ENCODE results near the gene YEATS2. TPM values are rescaled to one million over a fixed set of nuclear protein-coding genes. Genes with fewer than 3 reads are reported as not detected.

Gene YEATS2
- total RNA-seq, 1 experiment from 2014 or later: 31.0 TPM

DNA sequence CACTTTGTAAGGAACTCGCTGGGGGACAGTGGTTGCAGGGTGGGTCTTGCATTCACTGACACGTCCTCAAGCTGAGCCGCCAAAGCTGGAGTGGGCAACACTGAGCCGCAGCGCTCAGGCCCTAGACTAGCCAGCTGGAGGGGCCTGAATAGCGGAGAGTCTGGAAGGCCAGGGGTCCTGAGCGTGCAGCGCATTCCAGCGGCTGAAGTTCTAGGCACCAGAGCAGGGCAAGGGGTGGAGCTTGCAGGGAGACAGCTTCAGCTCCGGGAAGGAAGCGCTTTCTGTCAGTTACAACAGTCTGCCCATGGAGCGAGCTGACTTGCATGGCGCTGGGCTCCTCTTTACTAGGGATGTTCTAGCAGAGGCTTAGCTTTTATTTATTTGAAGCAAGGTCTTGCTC, 125.0 kb downstream of the YEATS2 start:
- no peak overlapping the region for H2AFZ ChIP-seq (ENCODE audit: low read length)
- DNase-seq (no peak), ATAC-seq (no peak)
- no peak overlapping the region for H3K4me3 ChIP-seq (ENCODE audit: low read length)
- TF ChIP-seq CTCF (conservative IDR thresholded peaks at IDR 0.05; ENCODE audit: low read depth, low read length) (no peak), EZH2phosphoT487 (IDR thresholded peaks at IDR 0.05; ENCODE audit: borderline replicate concordance, low read length) (no peak), EZH2 (IDR thresholded peaks at IDR 0.05; ENCODE audit: low read length, unreplicated experiment) (no peak)
- CTCF ChIA-PET: no interaction called here
- H3K27me3 ChIP-seq (ENCODE audit: low read length): no peaks in the 10 kb centered on the region
- H3K4me1 ChIP-seq (ENCODE audit: insufficient read depth, low read length): peaks cover 8% of the 10 kb centered on the region
- H4K20me1 ChIP-seq (ENCODE audit: low read length): no peaks in the 10 kb centered on the region
- no peaks in the 10 kb centered on the region for H3K9me3 ChIP-seq (ENCODE audit: low read length)
- no peak overlapping the region for H3K4me2 ChIP-seq (ENCODE audit: low read length)
- H3K79me2 ChIP-seq (ENCODE audit: low read length): no peaks in the 10 kb centered on the region
- intact Hi-C loops (cut with micrococcal nuclease): no loop called here
- no peaks in the 10 kb centered on the region for H3K36me3 ChIP-seq (ENCODE audit: low read depth, low read length)
- no peaks in the 10 kb centered on the region for H3K9me2 ChIP-seq (replicated peaks; ENCODE audit: low read length)
- no TSS peak for BruUV-seq (replicated peaks)
- POLR2A ChIA-PET (ENCODE audit: unreplicated experiment): no interaction called here
- peaks cover 6% of the 10 kb centered on the region for H3F3A ChIP-seq (ENCODE audit: low read length, unreplicated experiment)
- no peak overlapping the region for H3K9ac ChIP-seq (ENCODE audit: low read length)
- no peak overlapping the region for H3K27ac ChIP-seq (ENCODE audit: low read length)

DNA sequence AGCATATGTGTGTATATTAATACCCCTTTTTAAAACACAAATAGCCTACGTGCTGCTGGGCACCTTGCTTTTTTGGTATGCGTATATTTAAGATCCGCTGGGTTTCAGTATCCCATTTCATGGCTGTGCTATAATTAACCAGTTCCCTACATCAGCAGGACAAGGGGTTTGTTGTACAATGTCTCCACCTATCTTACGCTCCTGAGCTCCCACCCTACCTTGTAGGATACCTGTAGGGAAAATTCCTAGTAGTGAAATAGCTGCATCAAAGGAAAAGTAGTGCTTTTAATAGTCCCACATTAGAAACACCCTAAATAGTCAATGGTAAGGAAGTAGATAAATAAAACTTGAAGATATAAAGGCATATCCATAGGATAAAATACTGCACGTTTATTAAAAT, 126.4 kb downstream of the YEATS2 start:
- H2AFZ ChIP-seq (ENCODE audit: low read length): no peak overlapping the region
- H3K4me3 ChIP-seq (ENCODE audit: low read length): peak overlapping the region; percentile 92
- H3K9ac ChIP-seq (ENCODE audit: low read length): no peak overlapping the region
- POLR2A ChIA-PET (ENCODE audit: unreplicated experiment): no interaction called here
- no peaks in the 10 kb centered on the region for H3K9me2 ChIP-seq (replicated peaks; ENCODE audit: low read length)
- ATAC-seq (no peak), DNase-seq (peak; percentile 24)
- TSS peak; percentile 23 for BruUV-seq (replicated peaks)
- H3K4me1 ChIP-seq (ENCODE audit: insufficient read depth, low read length): peaks cover 8% of the 10 kb centered on the region
- no peak overlapping the region for H3K27ac ChIP-seq (ENCODE audit: low read length)
- H3K4me2 ChIP-seq (ENCODE audit: low read length): peak overlapping the region; percentile 96
- TF ChIP-seq CTCF (conservative IDR thresholded peaks at IDR 0.05; ENCODE audit: low read depth, low read length) (peak; percentile 39), EZH2phosphoT487 (IDR thresholded peaks at IDR 0.05; ENCODE audit: borderline replicate concordance, low read length) (no peak)
- CTCF ChIA-PET: interaction anchor here (0.5 kb wide), 1 partner anchor 192 kb away, joined by 3 read pairs; no protein-coding TSS in a partner anchor
- no peaks in the 10 kb centered on the region for H3K79me2 ChIP-seq (ENCODE audit: low read length)
- H3K36me3 ChIP-seq (ENCODE audit: low read depth, low read length): no peaks in the 10 kb centered on the region
- intact Hi-C loops (cut with micrococcal nuclease): loop anchor here (2.0 kb wide), 1 partner anchor 21 kb away; no protein-coding TSS in a partner anchor
- no peaks in the 10 kb centered on the region for H3K27me3 ChIP-seq (ENCODE audit: low read length)
- H3F3A ChIP-seq (ENCODE audit: low read length, unreplicated experiment): peaks cover 6% of the 10 kb centered on the region
- no peaks in the 10 kb centered on the region for H3K9me3 ChIP-seq (ENCODE audit: low read length)
- H4K20me1 ChIP-seq (ENCODE audit: low read length): no peaks in the 10 kb centered on the region

- Histone ChIP-seq H3K27ac (ENCODE audit: low read length) (no peak overlapping the region), H3K9me3 (ENCODE audit: low read length) (no peaks in the 10 kb centered on the region), H3K79me2 (ENCODE audit: low read length) (no peaks in the 10 kb centered on the region), H2AFZ (ENCODE audit: low read length) (peak overlapping the region; percentile 87), H4K20me1 (ENCODE audit: low read length) (no peaks in the 10 kb centered on the region), H3K9me2 (replicated peaks; ENCODE audit: low read length) (no peaks in the 10 kb centered on the region), H3K9ac (ENCODE audit: low read length) (peak overlapping the region; percentile 56; the same call in 1 of the 2 replicates), H3F3A (ENCODE audit: low read length, unreplicated experiment) (peaks cover 6% of the 10 kb centered on the region), H3K27me3 (ENCODE audit: low read length) (no peaks in the 10 kb centered on the region), H3K4me1 (ENCODE audit: insufficient read depth, low read length) (peaks cover 8% of the 10 kb centered on the region), H3K4me3 (ENCODE audit: low read length) (peak overlapping the region; percentile 92), H3K36me3 (ENCODE audit: low read depth, low read length) (0 out of 2 replicates have a peak, but pooled peaks cover 5% of the 10 kb centered on the region), H3K4me2 (ENCODE audit: low read length) (peak overlapping the region; percentile 96)
- ChIA-PET CTCF (no interaction called here), POLR2A (ENCODE audit: unreplicated experiment) (interaction anchor here (0.6 kb wide), 1 partner anchor 191 kb away, joined by 7 read pairs; no protein-coding TSS in a partner anchor)
- DNase-seq (peak; percentile 25), ATAC-seq (peak; percentile 53)
- TF ChIP-seq EZH2phosphoT487 (IDR thresholded peaks at IDR 0.05; ENCODE audit: borderline replicate concordance, low read length): no peak
- no peak for TF ChIP-seq EZH2 (IDR thresholded peaks at IDR 0.05; ENCODE audit: low read length, unreplicated experiment)
- TF ChIP-seq CTCF (conservative IDR thresholded peaks at IDR 0.05; ENCODE audit: low read depth, low read length): no peak
- no TSS peak for BruUV-seq (replicated peaks)
- intact Hi-C loops (cut with micrococcal nuclease): loop anchor here (1.0 to 2.0 kb wide), 2 partner anchors 20 to 59 kb away; partner anchors contain the start of gene PARL
Observed at GRCh38 chr3:183824761-183825455, 127.3 kb downstream of the YEATS2 start.

Data from PC-3 (cell line).